Measurements from ENCODE around the gene SCUBE1.

The SCUBE1 gene

DNA sequence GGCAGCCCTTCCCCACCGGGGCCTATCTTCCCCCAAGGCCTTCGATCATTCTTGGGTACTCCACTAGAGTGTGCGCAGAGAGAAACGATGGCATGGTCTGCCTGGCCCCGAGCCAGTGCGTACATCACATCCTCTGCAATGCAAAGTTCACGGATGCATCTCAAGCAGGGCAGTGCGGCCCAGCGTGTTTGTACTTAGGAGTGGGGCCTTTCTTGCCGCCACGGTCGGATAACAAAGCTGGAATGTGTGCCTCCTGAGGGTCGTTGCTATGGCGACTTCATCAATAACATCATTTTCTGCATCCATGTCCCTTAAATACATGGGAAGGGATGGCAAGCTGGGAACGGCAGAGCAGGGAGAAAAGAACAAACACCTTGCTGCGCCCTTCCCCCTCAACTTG lies 73.9 kb downstream of the SCUBE1 start:
- no peaks in the 10 kb centered on the region for H3K36me3 ChIP-seq (ENCODE audit: control insufficient read depth, insufficient read depth, low read length)
- no peak overlapping the region for H3K4me3 ChIP-seq (ENCODE audit: low read depth, low read length)
- H3K4me1 ChIP-seq (ENCODE audit: control insufficient read depth, insufficient read depth, low read length) = peaks cover 4% of the 10 kb centered on the region; the same call in 1 of the 2 replicates
- H3K27me3 ChIP-seq (ENCODE audit: control insufficient read depth, insufficient read depth, low read length) = no peaks in the 10 kb centered on the region; the same call in 1 of the 2 replicates
- H3K9me3 ChIP-seq (ENCODE audit: control insufficient read depth, insufficient read depth, low read depth, low read length) = no peaks in the 10 kb centered on the region
- H3K9ac ChIP-seq (ENCODE audit: low read length) = no peak overlapping the region
- no peak overlapping the region for H3K27ac ChIP-seq (ENCODE audit: low read depth, low read length)

GRCh38 chr22:43267981-43268660 lies 75.1 kb downstream of the SCUBE1 start:
- H3K27ac ChIP-seq (ENCODE audit: low read depth, low read length) = no peak overlapping the region
- no peaks in the 10 kb centered on the region for H3K36me3 ChIP-seq (ENCODE audit: control insufficient read depth, insufficient read depth, low read length)
- no peaks in the 10 kb centered on the region; the same call in 1 of the 2 replicates for H3K27me3 ChIP-seq (ENCODE audit: control insufficient read depth, insufficient read depth, low read length)
- H3K9ac ChIP-seq (ENCODE audit: low read length) = no peak overlapping the region
- no peaks in the 10 kb centered on the region for H3K9me3 ChIP-seq (ENCODE audit: control insufficient read depth, insufficient read depth, low read depth, low read length)
- H3K4me1 ChIP-seq (ENCODE audit: control insufficient read depth, insufficient read depth, low read length) = peaks cover 10% of the 10 kb centered on the region; the same call in 1 of the 2 replicates
- H3K4me3 ChIP-seq (ENCODE audit: low read depth, low read length) = no peak overlapping the region

DNA sequence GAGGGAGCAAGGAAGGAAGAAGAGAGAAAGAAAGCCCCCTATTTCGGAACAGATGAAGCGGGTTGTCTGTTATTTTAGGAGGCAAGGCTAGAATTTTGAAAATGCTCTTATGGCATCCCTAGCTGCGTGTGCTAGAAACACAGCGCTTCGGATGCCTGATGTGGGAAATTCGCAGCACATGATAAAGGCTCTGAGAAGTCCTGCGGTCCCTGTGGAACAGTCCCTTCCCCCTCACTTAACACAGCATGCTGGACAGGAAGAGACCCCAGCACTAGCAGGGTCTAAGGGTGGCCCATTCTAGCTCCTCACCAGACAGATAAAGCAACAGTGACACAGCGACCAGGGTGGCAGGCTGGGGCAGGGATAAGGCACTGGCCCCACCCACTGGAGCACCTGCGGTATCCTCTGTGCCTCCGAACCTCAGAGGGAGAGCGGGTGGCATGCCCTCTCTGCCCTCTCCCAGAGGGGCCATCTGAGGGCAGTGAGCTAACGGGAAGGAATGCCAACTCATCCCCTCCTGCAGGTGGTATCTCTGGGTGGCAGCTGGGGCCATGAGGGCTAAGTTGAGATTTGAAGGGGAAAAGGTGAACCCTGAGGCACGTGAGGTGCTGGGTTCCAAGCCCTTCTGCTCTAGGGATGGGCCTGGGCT lies 75.7 kb downstream of the SCUBE1 start:
- Histone ChIP-seq H3K4me1 (ENCODE audit: control insufficient read depth, insufficient read depth, low read length) (peaks cover 10% of the 10 kb centered on the region; the same call in 1 of the 2 replicates), H3K4me3 (ENCODE audit: low read depth, low read length) (no peak overlapping the region), H3K9ac (ENCODE audit: low read length) (no peak overlapping the region)

GRCh38 chr22:43266076-43266475 lies 77.1 kb downstream of the SCUBE1 start:
- H3K36me3 ChIP-seq (ENCODE audit: control insufficient read depth, insufficient read depth, low read length) = no peaks in the 10 kb centered on the region
- no peaks in the 10 kb centered on the region for H3K9me3 ChIP-seq (ENCODE audit: control insufficient read depth, insufficient read depth, low read depth, low read length)
- no peak overlapping the region for H3K27ac ChIP-seq (ENCODE audit: low read depth, low read length)
- no peaks in the 10 kb centered on the region; the same call in 1 of the 2 replicates for H3K27me3 ChIP-seq (ENCODE audit: control insufficient read depth, insufficient read depth, low read length)
- H3K9ac ChIP-seq (ENCODE audit: low read length) = no peak overlapping the region
- H3K4me1 ChIP-seq (ENCODE audit: control insufficient read depth, insufficient read depth, low read length) = peaks cover 10% of the 10 kb centered on the region; the same call in 1 of the 2 replicates
- no peak overlapping the region for H3K4me3 ChIP-seq (ENCODE audit: low read depth, low read length)

More for the DNA sequence above, 75.7 kb downstream of the SCUBE1 start:
- Histone ChIP-seq H3K36me3 (ENCODE audit: control insufficient read depth, insufficient read depth, low read length) (no peaks in the 10 kb centered on the region), H3K27ac (ENCODE audit: low read depth, low read length) (no peak overlapping the region), H3K9me3 (ENCODE audit: control insufficient read depth, insufficient read depth, low read depth, low read length) (no peaks in the 10 kb centered on the region), H3K27me3 (ENCODE audit: control insufficient read depth, insufficient read depth, low read length) (no peaks in the 10 kb centered on the region; the same call in 1 of the 2 replicates)

GRCh38 chr22:43263645-43264514 lies 79.3 kb downstream of the SCUBE1 start:
- no peaks in the 10 kb centered on the region for H3K36me3 ChIP-seq (ENCODE audit: control insufficient read depth, insufficient read depth, low read length)
- peak overlapping the region; percentile 1 for H3K9ac ChIP-seq (ENCODE audit: low read length)
- no peaks in the 10 kb centered on the region; the same call in 1 of the 2 replicates for H3K27me3 ChIP-seq (ENCODE audit: control insufficient read depth, insufficient read depth, low read length)
- peaks cover 22% of the 10 kb centered on the region; the same call in 1 of the 2 replicates for H3K4me1 ChIP-seq (ENCODE audit: control insufficient read depth, insufficient read depth, low read length)
- no peaks in the 10 kb centered on the region for H3K9me3 ChIP-seq (ENCODE audit: control insufficient read depth, insufficient read depth, low read depth, low read length)
- no peak overlapping the region for H3K27ac ChIP-seq (ENCODE audit: low read depth, low read length)
- no peak overlapping the region; the same call in 1 of the 2 replicates for H3K4me3 ChIP-seq (ENCODE audit: low read depth, low read length)

DNA sequence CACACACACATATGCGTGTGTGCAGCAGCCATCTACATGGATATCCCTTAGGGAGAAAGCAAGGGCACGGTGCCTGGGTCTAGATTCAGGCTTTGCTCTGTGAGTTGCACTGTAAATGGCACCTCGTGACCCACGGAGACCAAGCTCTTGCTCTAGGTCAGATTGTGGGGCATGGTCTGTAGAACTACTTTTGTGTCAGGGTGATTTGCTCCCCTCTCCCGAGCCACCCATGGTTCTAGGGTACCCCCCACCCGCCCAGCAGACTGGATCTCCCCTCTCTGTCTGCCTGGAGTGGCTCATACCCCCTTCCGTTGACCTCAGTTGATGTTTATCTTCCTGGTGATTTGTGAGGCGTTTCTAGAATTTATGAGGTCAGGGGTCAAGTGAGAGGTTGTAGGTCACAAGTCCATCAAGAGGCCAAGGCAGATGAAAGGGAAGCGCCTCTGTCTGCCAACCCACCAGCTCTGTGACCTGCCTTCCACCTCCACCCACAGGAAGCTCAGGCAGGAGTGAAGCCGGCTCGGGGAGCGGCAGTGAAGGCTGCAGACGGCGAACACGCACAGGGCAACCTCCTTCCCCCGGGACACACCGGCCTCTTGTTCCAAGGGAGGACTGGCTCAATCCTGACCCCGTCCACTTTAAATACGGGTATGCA lies 80.1 kb downstream of the SCUBE1 start:
- no peaks in the 10 kb centered on the region for H3K9me3 ChIP-seq (ENCODE audit: control insufficient read depth, insufficient read depth, low read depth, low read length)
- no peaks in the 10 kb centered on the region for H3K36me3 ChIP-seq (ENCODE audit: control insufficient read depth, insufficient read depth, low read length)
- H3K4me1 ChIP-seq (ENCODE audit: control insufficient read depth, insufficient read depth, low read length) = peaks cover 22% of the 10 kb centered on the region; the same call in 1 of the 2 replicates
- no peak overlapping the region for H3K27ac ChIP-seq (ENCODE audit: low read depth, low read length)
- no peak overlapping the region for H3K9ac ChIP-seq (ENCODE audit: low read length)
- no peak overlapping the region for H3K4me3 ChIP-seq (ENCODE audit: low read depth, low read length)
- H3K27me3 ChIP-seq (ENCODE audit: control insufficient read depth, insufficient read depth, low read length) = no peaks in the 10 kb centered on the region

- Histone ChIP-seq H3K27ac (ENCODE audit: low read depth, low read length) (no peak overlapping the region), H3K9ac (ENCODE audit: low read length) (no peak overlapping the region), H3K4me3 (ENCODE audit: low read depth, low read length) (no peak overlapping the region), H3K9me3 (ENCODE audit: control insufficient read depth, insufficient read depth, low read depth, low read length) (no peaks in the 10 kb centered on the region), H3K36me3 (ENCODE audit: control insufficient read depth, insufficient read depth, low read length) (no peaks in the 10 kb centered on the region), H3K4me1 (ENCODE audit: control insufficient read depth, insufficient read depth, low read length) (peaks cover 22% of the 10 kb centered on the region; the same call in 1 of the 2 replicates), H3K27me3 (ENCODE audit: control insufficient read depth, insufficient read depth, low read length) (no peaks in the 10 kb centered on the region)
Observed at GRCh38 chr22:43260331-43261231, 82.6 kb downstream of the SCUBE1 start.

GRCh38 chr22:43257961-43258360 lies 85.2 kb downstream of the SCUBE1 start:
- Histone ChIP-seq H3K4me3 (ENCODE audit: low read depth, low read length) (no peak overlapping the region), H3K9me3 (ENCODE audit: control insufficient read depth, insufficient read depth, low read depth, low read length) (no peaks in the 10 kb centered on the region), H3K27me3 (ENCODE audit: control insufficient read depth, insufficient read depth, low read length) (no peaks in the 10 kb centered on the region), H3K27ac (ENCODE audit: low read depth, low read length) (no peak overlapping the region), H3K36me3 (ENCODE audit: control insufficient read depth, insufficient read depth, low read length) (no peaks in the 10 kb centered on the region), H3K9ac (ENCODE audit: low read length) (no peak overlapping the region), H3K4me1 (ENCODE audit: control insufficient read depth, insufficient read depth, low read length) (peaks cover 12% of the 10 kb centered on the region; the same call in 1 of the 2 replicates)

GRCh38 chr22:43257549-43257948 lies 85.6 kb downstream of the SCUBE1 start:
- Histone ChIP-seq H3K9ac (ENCODE audit: low read length) (no peak overlapping the region), H3K27me3 (ENCODE audit: control insufficient read depth, insufficient read depth, low read length) (no peaks in the 10 kb centered on the region; the same call in 1 of the 2 replicates), H3K27ac (ENCODE audit: low read depth, low read length) (no peak overlapping the region), H3K4me1 (ENCODE audit: control insufficient read depth, insufficient read depth, low read length) (peaks cover 12% of the 10 kb centered on the region; the same call in 1 of the 2 replicates), H3K4me3 (ENCODE audit: low read depth, low read length) (no peak overlapping the region), H3K9me3 (ENCODE audit: control insufficient read depth, insufficient read depth, low read depth, low read length) (no peaks in the 10 kb centered on the region), H3K36me3 (ENCODE audit: control insufficient read depth, insufficient read depth, low read length) (no peaks in the 10 kb centered on the region)
